HUES6 (cell line): ENCODE data around the gene LPAR6.
"Not testable (repeated sequence)": the region's sequence is repeated elsewhere in the genome, so short reads cannot be mapped to it uniquely, and the experiment has no call there.

Experiments used
- H3K27ac ChIP-seq: 2 replicates; pipeline ENCODE4 v1.7.0; 2013; ENCODE audit warnings: low read depth, mild to moderate bottlenecking, low read length, inconsistent platforms
- H3K27me3 ChIP-seq: 2 replicates; pipeline ENCODE4 v1.6.1; 2013; ENCODE audit warnings: low read length; ENCODE audit not compliant: control insufficient read depth, insufficient read depth
- H3K36me3 ChIP-seq: 2 replicates; pipeline ENCODE4 v1.6.1; 2013; ENCODE audit warnings: low read length; ENCODE audit not compliant: control insufficient read depth, insufficient read depth
- H3K4me1 ChIP-seq: 2 replicates; pipeline ENCODE4 v1.6.1; 2013; ENCODE audit warnings: low read length; ENCODE audit not compliant: control insufficient read depth, insufficient read depth
- H3K4me3 ChIP-seq: 2 replicates; pipeline ENCODE4 v1.5.1; 2013; ENCODE audit warnings: low read depth, low read length
- H3K9ac ChIP-seq: one replicate; pipeline ENCODE4 v1.6.1; 2013; ENCODE audit warnings: mild to moderate bottlenecking, low read length
- H3K9me3 ChIP-seq: 2 replicates; pipeline ENCODE4 v1.6.1; 2013; ENCODE audit warnings: low read depth, low read length; ENCODE audit not compliant: control insufficient read depth, insufficient read depth

Gene LPAR6, protein sequence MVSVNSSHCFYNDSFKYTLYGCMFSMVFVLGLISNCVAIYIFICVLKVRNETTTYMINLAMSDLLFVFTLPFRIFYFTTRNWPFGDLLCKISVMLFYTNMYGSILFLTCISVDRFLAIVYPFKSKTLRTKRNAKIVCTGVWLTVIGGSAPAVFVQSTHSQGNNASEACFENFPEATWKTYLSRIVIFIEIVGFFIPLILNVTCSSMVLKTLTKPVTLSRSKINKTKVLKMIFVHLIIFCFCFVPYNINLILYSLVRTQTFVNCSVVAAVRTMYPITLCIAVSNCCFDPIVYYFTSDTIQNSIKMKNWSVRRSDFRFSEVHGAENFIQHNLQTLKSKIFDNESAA

DNA sequence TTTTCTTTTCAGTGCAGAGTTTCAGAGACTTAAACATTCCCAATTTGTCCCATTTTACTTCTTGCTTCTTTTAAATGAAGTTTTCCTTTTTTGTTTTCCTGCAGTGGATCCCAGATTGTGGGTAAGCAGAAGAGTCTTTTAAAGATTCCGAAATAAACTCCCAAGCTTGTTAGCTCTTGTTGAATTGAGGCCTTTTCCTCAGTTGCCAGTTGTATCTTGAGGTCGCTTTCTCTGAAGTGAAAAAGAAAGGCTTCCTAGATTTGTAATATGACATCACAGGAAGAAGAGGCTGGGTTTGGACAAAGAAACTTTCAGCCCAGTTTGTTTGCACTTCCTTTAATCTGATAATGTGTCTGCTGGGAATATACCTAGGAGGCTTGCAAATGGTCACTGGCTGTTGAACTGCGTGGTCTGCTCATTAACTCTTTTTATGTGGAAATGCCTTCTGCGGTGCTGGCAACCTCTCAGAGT, at the start of gene LPAR6:
LPAR6 (minus strand) TSS at position 233 of the 471 bp plus-strand sequence. CDS start 690 bp downstream, outside the sequence.
- H3K27ac ChIP-seq = peak within 1 kb of the TSS; percentile 72; the same call in 1 of the 2 replicates

DNA sequence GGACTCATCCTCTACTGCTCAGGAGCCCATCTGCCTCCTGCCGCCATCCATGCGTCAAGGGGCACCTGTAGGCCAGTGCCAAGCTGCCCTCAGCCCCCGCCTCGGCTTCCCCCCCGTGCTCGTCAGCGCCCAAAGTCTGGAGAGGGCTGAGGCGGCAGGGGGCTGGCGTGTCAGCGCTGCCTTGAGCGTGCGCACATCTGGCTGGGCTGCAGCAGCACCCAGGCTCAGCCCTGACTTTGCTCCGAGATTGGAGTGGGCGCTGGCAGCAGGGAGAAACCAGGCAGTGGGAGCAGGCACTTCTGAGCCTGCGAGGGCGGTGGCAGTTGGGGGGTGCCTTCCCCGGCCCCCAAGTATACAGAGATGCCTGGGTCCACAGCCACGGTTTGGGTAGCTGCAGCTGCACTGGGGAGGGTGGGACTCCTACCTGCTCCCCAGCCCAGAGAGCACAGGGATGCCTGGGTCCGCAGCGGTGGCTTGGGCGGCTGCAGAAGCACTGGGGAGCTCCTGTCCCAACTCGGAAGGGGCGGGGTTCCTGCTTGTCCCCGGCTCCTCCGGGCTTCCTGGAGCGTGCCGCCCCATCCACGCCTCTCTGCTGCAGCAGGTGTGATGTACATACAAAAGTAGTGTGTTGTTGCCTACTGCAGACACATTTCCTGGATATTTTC, 44.8 kb upstream of the LPAR6 start:
- no peaks in the 10 kb centered on the region for H3K27me3 ChIP-seq
- H3K4me1 ChIP-seq = no peaks in the 10 kb centered on the region
- no peak overlapping the region for H3K27ac ChIP-seq
- H3K9me3 ChIP-seq = no peaks in the 10 kb centered on the region
- peaks cover 8% of the 10 kb centered on the region; the same call in 1 of the 2 replicates for H3K36me3 ChIP-seq
- no peak overlapping the region for H3K4me3 ChIP-seq
- H3K9ac ChIP-seq = no peak overlapping the region

More for the DNA sequence above, at the start of gene LPAR6:
- H3K27me3 ChIP-seq = no peaks in the 10 kb centered on the region
- no peaks in the 10 kb centered on the region for H3K9me3 ChIP-seq
- peaks cover 12% of the 10 kb centered on the region; the same call in 1 of the 2 replicates for H3K4me1 ChIP-seq
- H3K36me3 ChIP-seq = no peaks in the 10 kb centered on the region
- H3K4me3 ChIP-seq = peak within 1 kb of the TSS; percentile 71
- peak within 1 kb of the TSS; percentile 62 for H3K9ac ChIP-seq

DNA sequence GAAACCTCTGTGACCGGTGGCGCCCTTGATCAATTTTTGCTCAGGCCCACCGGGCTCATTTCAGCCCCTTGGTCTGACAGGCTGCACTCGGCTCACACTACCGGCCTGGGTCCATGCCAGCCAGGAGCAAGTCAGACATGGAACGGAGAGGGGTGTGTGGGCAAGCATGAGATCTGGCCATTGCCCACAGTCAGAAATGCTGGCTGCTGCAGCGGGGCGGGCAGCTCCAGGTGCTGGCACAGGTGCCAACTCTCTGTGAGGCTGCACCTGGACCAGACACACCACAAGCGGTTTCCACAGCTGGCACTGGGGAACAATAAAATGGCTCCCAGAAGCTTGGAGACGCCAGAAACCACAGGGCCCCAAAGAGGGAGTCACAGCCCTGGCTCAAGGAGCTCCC, 43.6 kb upstream of the LPAR6 start:
- H3K4me1 ChIP-seq = no peaks in the 10 kb centered on the region
- no peaks in the 10 kb centered on the region for H3K27me3 ChIP-seq
- no peak overlapping the region for H3K4me3 ChIP-seq
- H3K27ac ChIP-seq = no peak overlapping the region
- no peak overlapping the region for H3K9ac ChIP-seq
- H3K9me3 ChIP-seq = no peaks in the 10 kb centered on the region; the same call in 1 of the 2 replicates
- H3K36me3 ChIP-seq = peaks cover 8% of the 10 kb centered on the region; the same call in 1 of the 2 replicates

DNA sequence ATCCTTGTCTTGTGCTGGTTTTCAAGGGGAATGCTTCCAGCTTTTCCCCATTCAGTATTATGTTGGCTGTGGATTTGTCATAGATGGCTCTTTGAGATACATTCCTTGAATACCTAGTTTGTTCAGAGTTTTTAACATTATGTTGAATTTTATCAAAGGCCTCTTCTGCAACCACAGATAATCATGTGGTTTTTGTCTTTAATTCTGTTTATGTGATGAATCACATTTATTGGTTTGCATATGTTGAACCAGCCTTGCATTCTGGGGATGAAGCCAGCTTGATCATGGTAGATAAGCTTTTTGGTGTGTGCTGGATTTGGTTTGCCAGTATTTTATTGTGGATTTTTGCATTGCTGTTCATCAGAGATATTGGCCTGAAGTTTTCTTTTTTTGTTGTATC, 38.3 kb upstream of the LPAR6 start:
- H3K9me3 ChIP-seq = peaks cover 11% of the 10 kb centered on the region; the same call in 1 of the 2 replicates
- H3K9ac ChIP-seq, H3K27me3 ChIP-seq, H3K27ac ChIP-seq, H3K36me3 ChIP-seq, H3K4me1 ChIP-seq, H3K4me3 ChIP-seq: not testable (repeated sequence)

DNA sequence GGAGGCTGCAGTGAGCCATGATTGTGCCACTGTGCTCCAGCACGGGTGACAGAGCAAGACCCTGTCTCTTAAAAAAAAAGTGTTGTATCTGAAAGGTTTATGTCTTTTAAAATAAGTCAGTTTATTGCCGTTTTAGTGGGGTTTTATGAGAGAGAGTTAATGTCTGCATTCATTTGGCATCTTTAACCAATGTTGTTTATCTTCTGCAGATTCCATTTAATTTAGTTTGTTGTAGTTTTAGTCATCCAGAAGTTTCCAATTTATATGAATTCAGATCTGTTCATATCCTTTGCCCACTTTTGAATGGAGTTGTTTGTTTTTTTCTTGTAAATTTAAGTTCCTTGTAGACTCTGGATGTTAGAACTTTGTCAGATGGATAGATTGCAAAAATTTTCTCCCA, 36.7 kb upstream of the LPAR6 start:
- no peak overlapping the region for H3K4me3 ChIP-seq
- no peaks in the 10 kb centered on the region for H3K36me3 ChIP-seq
- H3K27me3 ChIP-seq = no peaks in the 10 kb centered on the region
- no peak overlapping the region for H3K9ac ChIP-seq
- H3K9me3 ChIP-seq = peaks cover 11% of the 10 kb centered on the region; the same call in 1 of the 2 replicates
- H3K4me1 ChIP-seq = no peaks in the 10 kb centered on the region; the same call in 1 of the 2 replicates
- H3K27ac ChIP-seq = no peak overlapping the region

DNA sequence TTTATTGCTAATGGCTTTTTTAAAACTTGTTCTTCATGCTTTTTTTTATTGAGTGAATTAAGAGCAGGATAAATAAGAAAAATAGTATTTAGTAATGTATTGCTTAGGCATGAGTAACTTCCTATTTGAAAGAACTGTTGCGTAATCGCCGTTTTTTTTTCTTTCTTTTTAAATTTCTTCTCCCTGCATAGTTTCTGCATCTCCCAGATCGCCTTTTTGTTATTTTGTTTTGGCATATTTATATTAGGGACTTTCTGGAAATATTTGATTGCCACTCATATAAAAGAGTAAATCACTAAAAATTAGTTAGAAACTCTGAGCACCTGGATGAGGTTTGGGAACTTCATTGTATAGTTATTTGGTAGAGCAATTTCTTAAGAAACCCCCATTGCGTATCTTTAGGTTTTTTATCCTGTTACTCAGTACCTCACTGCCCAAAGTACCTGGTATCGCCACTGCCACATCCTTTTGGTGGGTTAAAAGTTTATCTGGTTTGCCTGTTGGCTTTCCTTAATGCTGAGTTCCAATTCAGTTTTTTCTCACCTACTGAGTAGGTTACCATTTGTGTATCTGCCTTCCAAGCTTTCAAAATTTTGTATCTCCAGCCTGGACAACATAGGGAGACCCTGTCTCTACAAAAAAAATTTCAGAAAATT, 36.2 kb upstream of the LPAR6 start:
- no peaks in the 10 kb centered on the region for H3K36me3 ChIP-seq
- H3K27me3 ChIP-seq = no peaks in the 10 kb centered on the region
- H3K4me3 ChIP-seq = no peak overlapping the region
- no peaks in the 10 kb centered on the region; the same call in 1 of the 2 replicates for H3K4me1 ChIP-seq
- no peak overlapping the region for H3K27ac ChIP-seq
- H3K9ac ChIP-seq = no peak overlapping the region
- peaks cover 11% of the 10 kb centered on the region; the same call in 1 of the 2 replicates for H3K9me3 ChIP-seq

DNA sequence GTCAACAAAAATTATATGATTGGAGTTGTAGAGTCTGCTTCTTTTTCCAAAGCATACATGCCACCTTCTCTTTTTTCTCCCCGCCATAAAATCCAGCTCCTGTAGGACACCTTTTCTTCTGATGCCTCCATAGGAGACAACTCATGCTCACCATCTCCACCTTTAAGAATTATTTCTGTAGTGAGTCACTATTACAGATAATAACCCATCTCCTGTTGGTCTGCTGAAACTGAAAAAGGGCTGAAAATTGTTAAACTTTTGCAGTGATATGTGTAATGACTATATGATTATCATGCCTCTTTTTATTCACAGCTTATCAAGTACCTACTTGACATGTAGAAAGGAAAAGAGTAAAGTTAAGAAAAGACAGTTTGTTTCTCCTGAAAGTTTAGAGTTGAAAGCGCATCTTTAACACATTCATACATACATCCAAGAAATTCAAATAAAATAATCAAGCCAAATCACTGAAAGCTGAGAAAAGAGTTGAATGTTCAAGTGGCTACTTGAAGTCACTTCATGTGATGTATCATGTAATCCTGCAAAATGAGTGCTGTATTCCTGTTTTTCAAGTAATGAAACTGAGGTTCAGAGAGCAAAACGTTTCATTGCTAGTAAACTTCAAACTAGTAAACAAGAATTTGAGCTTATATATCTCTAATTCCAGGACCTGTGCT, 35.5 kb upstream of the LPAR6 start:
- Histone ChIP-seq H3K9me3 (peaks cover 11% of the 10 kb centered on the region; the same call in 1 of the 2 replicates), H3K27ac (no peak overlapping the region; the same call in 1 of the 2 replicates), H3K9ac (no peak overlapping the region), H3K36me3 (no peaks in the 10 kb centered on the region), H3K27me3 (no peaks in the 10 kb centered on the region), H3K4me1 (no peaks in the 10 kb centered on the region; the same call in 1 of the 2 replicates), H3K4me3 (no peak overlapping the region)

DNA sequence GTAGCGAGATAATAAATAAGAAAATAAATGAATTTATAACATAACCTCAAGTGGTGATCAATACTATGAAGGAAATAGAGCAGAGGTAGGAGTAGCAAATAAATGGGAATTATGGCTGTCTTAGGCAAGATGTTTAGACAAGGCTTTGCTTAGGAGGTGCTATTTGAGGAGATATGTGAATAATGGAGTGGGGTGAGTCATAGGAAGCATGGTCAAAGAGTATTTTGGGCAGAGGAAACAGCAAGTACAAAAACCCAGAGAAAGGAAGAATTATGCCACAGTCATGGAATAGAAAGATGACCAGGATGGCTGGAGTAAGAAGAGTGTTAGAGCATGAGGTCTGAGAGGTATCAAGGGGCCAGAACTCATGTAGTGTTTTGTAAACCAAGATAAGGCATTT, 33.6 kb upstream of the LPAR6 start:
- no peak overlapping the region for H3K4me3 ChIP-seq
- no peak overlapping the region for H3K9ac ChIP-seq
- no peaks in the 10 kb centered on the region for H3K27me3 ChIP-seq
- H3K4me1 ChIP-seq = no peaks in the 10 kb centered on the region; the same call in 1 of the 2 replicates
- H3K27ac ChIP-seq = no peak overlapping the region
- peaks cover 11% of the 10 kb centered on the region; the same call in 1 of the 2 replicates for H3K9me3 ChIP-seq
- no peaks in the 10 kb centered on the region for H3K36me3 ChIP-seq

DNA sequence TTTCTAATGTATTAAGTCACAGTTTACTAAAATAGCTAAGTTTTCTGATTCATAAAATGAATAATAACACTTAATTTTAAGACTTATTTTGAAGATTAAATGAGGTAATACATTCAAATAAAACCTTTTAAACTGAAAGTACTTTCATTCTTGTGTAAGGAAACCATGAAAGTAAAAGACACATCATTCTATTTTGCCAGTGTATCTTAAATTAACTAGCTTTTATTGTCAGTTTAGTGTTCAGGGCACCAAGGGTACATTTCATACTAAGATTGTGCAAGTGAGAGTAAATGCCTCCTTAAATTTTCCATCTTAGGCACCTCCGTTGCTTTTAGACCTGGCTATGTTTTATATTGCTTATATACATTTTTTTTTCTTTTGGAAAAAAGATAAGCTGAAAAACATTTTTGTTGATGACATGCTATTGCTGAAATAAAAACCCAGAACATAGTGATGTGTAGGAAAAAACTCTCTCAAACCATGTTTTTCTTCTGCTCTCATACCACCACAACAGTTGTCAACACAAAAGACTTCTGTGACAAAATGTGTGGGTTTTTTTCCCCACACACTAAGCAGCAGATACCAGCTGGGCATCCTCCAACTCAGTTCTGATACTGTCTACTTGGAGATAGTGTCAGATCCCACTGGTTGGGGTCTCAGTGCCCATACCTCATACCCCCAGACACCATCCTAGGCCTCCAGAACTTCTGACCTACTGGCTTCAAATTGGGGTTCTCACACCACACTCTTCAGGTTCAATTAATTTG, 30.7 kb upstream of the LPAR6 start:
- Histone ChIP-seq H3K4me1 (no peaks in the 10 kb centered on the region; the same call in 1 of the 2 replicates), H3K27ac (no peak overlapping the region), H3K9me3 (no peaks in the 10 kb centered on the region), H3K27me3 (no peaks in the 10 kb centered on the region), H3K36me3 (no peaks in the 10 kb centered on the region), H3K4me3 (no peak overlapping the region), H3K9ac (no peak overlapping the region)

DNA sequence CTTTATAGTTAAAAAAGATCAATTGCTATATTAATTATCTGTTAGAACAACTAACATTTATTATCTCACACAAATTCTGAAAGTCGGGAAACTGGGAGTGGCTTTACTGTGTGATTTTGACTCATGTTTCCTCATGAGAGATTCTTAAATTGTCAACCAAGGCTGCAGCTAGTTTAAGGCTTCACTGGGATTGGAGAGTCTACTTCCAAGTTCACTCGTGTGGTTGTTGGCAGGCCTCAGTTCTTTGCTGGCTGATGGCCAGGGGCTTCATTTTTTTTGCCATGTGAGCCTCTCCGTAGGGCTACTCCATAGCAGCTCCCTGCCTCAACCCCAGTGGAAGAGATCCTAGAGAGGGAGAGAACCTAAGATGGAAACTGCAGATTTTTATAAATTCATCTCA, 24.5 kb upstream of the LPAR6 start:
- H3K4me1 ChIP-seq = no peaks in the 10 kb centered on the region
- H3K27me3 ChIP-seq = no peaks in the 10 kb centered on the region
- no peak overlapping the region for H3K9ac ChIP-seq
- H3K27ac ChIP-seq = no peak overlapping the region
- no peaks in the 10 kb centered on the region for H3K9me3 ChIP-seq
- no peak overlapping the region for H3K4me3 ChIP-seq
- H3K36me3 ChIP-seq = no peaks in the 10 kb centered on the region
